ENCODE results near the gene TRAT1. TPM values are rescaled to one million over a fixed set of nuclear protein-coding genes. Genes with fewer than 3 reads are reported as not detected.

Gene TRAT1
- total and polyA plus RNA-seq, 2 experiments from 2014 or later = not detected

GRCh38 chr3:108804966-108805365 is 17.6 kb upstream of the TRAT1 start:
- ATAC-seq (no peak), DNase-seq (ENCODE audit: low spot score) (no peak)
- Histone ChIP-seq H3K27me3 (ENCODE audit: insufficient read depth) (no peaks in the 10 kb centered on the region), H3K4me3 (no peak overlapping the region), H3K36me3 (ENCODE audit: insufficient read depth) (no peaks in the 10 kb centered on the region), H3K4me1 (ENCODE audit: insufficient read depth) (no peaks in the 10 kb centered on the region), H3F3A (replicated peaks; ENCODE audit: low read depth) (no peaks in the 10 kb centered on the region), H2AFZ (no peak overlapping the region; the same call in 1 of the 2 replicates), H3K4me2 (no peak overlapping the region), H3K9me2 (ENCODE audit: insufficient read depth) (no peaks in the 10 kb centered on the region), H4K20me1 (replicated peaks; ENCODE audit: insufficient read depth) (no peaks in the 10 kb centered on the region), H3K79me2 (replicated peaks; ENCODE audit: insufficient read depth) (no peaks in the 10 kb centered on the region), H3K27ac (ENCODE audit: low read depth) (no peak overlapping the region)
- no peaks in the 10 kb centered on the region for H3K36me3 Mint-ChIP-seq (ENCODE audit: low read depth)
- H3K4me1 Mint-ChIP-seq = no peaks in the 10 kb centered on the region
- no peak overlapping the region for H3K27ac Mint-ChIP-seq
- TF ChIP-seq CTCF (conservative IDR thresholded peaks at IDR 0.05; ENCODE audit: low read depth in 2 of 2) (no peak), NANOG (IDR thresholded peaks at IDR 0.05; ENCODE audit: borderline replicate concordance) (no peak), EZH2phosphoT487 (IDR thresholded peaks at IDR 0.05; ENCODE audit: unreplicated experiment) (no peak)
- H3K9me3 Mint-ChIP-seq = no peaks in the 10 kb centered on the region
- no peak overlapping the region for H3K4me3 Mint-ChIP-seq
- H3K27me3 Mint-ChIP-seq (ENCODE audit: insufficient read depth, low read depth, poor library complexity) = no peaks in the 10 kb centered on the region

GRCh38 chr3:108806316-108806715 is 16.3 kb upstream of the TRAT1 start:
- Mint-ChIP-seq H3K27ac (no peak overlapping the region), H3K27me3 (ENCODE audit: insufficient read depth, low read depth, poor library complexity) (no peaks in the 10 kb centered on the region), H3K4me3 (no peak overlapping the region), H3K36me3 (ENCODE audit: low read depth) (no peaks in the 10 kb centered on the region), H3K4me1 (no peaks in the 10 kb centered on the region), H3K9me3 (no peaks in the 10 kb centered on the region)
- Histone ChIP-seq H3K36me3 (ENCODE audit: insufficient read depth) (no peaks in the 10 kb centered on the region), H4K20me1 (replicated peaks; ENCODE audit: insufficient read depth) (no peaks in the 10 kb centered on the region), H3K27me3 (ENCODE audit: insufficient read depth) (no peaks in the 10 kb centered on the region), H3K79me2 (replicated peaks; ENCODE audit: insufficient read depth) (no peaks in the 10 kb centered on the region), H3K4me2 (no peak overlapping the region), H2AFZ (no peak overlapping the region), H3K4me1 (ENCODE audit: insufficient read depth) (no peaks in the 10 kb centered on the region), H3F3A (replicated peaks; ENCODE audit: low read depth) (no peaks in the 10 kb centered on the region), H3K27ac (ENCODE audit: low read depth) (no peak overlapping the region), H3K9me2 (ENCODE audit: insufficient read depth) (no peaks in the 10 kb centered on the region), H3K4me3 (no peak overlapping the region)
- DNase-seq (ENCODE audit: low spot score) (no peak), ATAC-seq (no peak)
- TF ChIP-seq POLR2AphosphoS5 (IDR thresholded peaks at IDR 0.05; ENCODE audit: low read depth) = no peak
- no peak for TF ChIP-seq JUNB (IDR thresholded peaks at IDR 0.05; ENCODE audit: unreplicated experiment)
- no peak for TF ChIP-seq CREB1 (CRISPR knock-in tag; IDR thresholded peaks at IDR 0.05; ENCODE audit: low read depth)
- no peak for TF ChIP-seq ZNF462 (CRISPR knock-in tag; IDR thresholded peaks at IDR 0.05)
- no peak for TF ChIP-seq EZH2phosphoT487 (IDR thresholded peaks at IDR 0.05; ENCODE audit: unreplicated experiment)
- no peak for TF ChIP-seq NANOG (IDR thresholded peaks at IDR 0.05; ENCODE audit: borderline replicate concordance)
- no peak for TF ChIP-seq ETS1 (IDR thresholded peaks at IDR 0.05)
- TF ChIP-seq STAT1 (IDR thresholded peaks at IDR 0.05; ENCODE audit: unreplicated experiment) = no peak
- TF ChIP-seq CTCF (conservative IDR thresholded peaks at IDR 0.05; ENCODE audit: low read depth in 2 of 2) = no peak
- no peak for TF ChIP-seq ZNF331 (CRISPR knock-in tag; IDR thresholded peaks at IDR 0.05; ENCODE audit: low read depth)
- no peak for TF ChIP-seq EZH2 (IDR thresholded peaks at IDR 0.05; ENCODE audit: low read depth, unreplicated experiment)
